Measurements from ENCODE around the gene MECP2.

The MECP2 gene

DNA sequence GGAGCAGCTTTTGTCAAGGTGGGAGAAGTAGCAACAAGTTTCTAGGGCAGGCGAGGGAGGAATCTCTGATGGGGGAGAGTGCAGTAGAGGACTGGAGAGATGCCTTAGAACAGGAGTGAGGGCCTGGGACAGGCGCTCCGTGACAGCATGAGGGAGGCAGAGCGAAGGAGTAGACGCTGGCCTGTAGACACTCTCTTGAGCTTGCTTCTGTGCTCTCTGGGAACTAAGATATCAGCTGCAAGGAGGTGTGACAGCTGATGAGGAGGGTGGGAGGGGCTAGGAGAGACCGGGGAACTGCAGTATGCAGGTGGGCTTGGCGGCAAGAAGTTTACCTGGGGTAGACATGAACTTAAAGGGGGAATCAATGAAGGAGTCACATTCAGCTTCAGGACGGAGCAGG lies 35.7 kb downstream of the MECP2 start:
- DNase-seq (ENCODE audit: low read depth), result no peak

DNA sequence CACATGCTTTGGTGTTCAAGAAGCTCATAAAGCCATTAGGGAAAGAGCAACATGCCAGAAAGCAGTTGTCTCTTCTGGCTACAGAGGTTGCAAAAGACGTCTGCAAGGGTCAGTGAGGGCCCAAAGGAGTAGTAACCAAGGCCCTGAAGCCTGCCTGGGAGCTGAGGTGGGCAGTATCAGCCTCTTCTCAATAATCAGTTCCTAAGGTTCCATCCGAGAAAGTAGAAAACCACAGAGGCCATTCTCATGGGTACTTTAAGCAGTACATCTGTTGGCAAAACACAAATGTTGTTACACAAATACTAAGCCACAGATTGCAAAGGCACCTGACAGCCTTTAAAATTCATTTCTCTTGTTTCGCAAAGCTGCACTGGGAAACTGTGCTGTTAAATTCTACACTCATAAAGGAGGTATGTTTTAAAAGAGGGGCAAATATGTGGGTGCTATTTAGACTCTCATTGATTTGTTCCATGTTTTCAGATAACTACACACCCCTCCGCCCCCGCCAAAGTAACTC lies 37.7 kb downstream of the MECP2 start:
- peak; percentile 54 for DNase-seq (ENCODE audit: low read depth)

DNA sequence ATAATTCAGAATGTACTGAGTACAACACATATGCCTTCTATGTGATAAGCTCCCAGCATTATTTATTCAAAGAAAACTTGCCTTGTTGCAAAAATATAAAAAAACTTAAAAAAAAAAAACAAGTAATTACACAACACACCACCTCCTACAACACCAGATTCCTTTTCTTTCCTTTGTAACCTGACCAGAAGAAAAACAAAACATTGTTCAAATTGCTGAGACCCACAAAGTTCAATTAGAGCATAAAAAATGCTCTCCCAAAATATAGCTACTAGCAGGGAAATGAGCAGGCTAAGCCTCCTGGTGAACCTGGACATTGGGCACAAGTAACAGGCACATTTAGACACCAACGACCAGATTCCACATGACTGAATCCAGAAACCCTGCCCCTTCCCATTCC lies 38.3 kb downstream of the MECP2 start:
- peak; percentile 32 for DNase-seq (ENCODE audit: low read depth)

DNA sequence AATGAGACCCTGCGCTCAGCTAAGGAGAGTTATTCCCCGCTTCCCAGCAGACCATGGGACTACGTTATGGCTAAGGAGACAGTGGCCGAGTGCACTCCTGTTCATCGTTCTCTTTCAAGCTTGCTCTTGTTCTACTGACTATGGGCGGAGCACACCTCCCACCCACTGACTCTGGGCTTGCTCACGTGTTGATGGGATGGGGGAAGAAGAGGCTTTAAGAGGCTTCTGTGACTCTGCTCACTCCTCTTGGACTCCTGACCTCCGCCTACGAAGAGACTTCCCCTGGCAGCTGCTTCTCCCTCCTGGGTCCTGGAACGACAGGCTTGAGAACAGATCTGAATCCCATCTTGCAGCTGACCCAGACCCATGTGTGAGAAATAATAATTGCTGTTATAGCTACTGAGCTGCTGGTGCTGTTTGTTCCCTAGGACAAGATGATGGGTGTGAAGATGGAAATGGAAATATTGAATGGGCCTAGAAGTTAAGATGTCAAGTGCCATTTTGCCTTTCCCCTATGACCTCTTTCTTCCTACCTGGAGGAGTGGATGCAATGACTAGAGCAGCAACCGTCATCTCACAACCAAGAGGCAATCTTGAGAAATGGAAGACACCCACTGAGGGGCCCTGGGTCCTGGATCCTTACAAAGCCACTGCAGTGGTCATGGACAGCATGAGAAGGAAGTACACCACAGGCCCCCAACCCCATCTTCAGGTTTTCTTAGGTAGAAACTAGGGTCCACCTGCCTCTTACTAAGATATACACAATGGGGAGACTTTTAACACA lies 39.1 kb downstream of the MECP2 start:
- no peak for DNase-seq (ENCODE audit: low read depth)

DNA sequence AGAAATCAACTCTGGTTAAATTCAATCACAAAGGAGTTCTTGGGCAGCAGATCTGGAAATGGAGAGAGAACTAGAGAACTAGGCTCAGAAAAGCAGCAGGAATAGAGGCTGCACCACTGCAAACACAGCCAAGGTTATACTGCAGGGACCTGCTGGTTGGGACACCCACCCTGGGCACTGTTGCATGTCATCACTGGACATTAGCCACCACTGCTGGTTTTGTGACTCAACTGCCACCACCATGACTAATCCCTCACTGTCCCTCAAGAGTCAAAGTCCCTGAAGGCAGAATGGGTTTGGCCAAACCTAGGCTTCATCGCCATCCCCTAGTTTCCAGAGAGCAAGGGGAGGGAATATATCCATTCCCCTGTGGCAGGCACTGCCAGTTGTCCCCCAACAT lies 39.7 kb downstream of the MECP2 start:
- no peak for DNase-seq (ENCODE audit: low read depth)

GRCh38 chrX:154056770-154057241 lies 40.7 kb downstream of the MECP2 start:
- peak; percentile 64 for DNase-seq (ENCODE audit: low read depth)

GRCh38 chrX:154051201-154051810 lies 46.2 kb downstream of the MECP2 start:
- peak; percentile 48 for DNase-seq (ENCODE audit: low read depth)

GRCh38 chrX:154050113-154050495 lies 47.4 kb downstream of the MECP2 start:
- no peak for DNase-seq (ENCODE audit: low read depth)

- DNase-seq (ENCODE audit: low read depth), result no peak
Measured at GRCh38 chrX:154049209-154050112, 48.1 kb downstream of the MECP2 start.

DNA sequence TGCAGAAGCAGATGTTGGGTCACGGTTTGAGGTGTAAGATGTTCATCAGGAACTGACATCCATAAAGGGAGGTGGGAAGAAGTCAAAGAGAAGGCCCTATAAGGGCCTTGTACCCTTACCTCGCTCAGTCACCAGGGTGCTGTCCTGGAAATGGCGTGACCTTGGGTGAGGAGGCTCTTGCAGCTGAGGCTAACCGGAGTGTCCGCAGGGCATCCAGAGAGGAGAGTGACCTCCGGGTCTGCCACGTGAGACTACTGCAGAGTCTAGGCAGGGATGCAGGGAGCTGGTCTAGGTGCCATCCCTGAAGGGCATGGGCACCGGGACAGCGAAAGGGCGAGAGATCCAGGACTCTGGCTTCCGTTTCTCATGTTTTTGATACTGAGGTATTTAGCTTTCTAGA lies 49.1 kb downstream of the MECP2 start:
- DNase-seq (ENCODE audit: low read depth), result no peak

GRCh38 chrX:154046940-154047610 lies 50.4 kb downstream of the MECP2 start:
- peak; percentile 48 for DNase-seq (ENCODE audit: low read depth)

- peak; percentile 83 for DNase-seq (ENCODE audit: low read depth)
Measured at GRCh38 chrX:154046031-154046781, 51.3 kb downstream of the MECP2 start.

DNA sequence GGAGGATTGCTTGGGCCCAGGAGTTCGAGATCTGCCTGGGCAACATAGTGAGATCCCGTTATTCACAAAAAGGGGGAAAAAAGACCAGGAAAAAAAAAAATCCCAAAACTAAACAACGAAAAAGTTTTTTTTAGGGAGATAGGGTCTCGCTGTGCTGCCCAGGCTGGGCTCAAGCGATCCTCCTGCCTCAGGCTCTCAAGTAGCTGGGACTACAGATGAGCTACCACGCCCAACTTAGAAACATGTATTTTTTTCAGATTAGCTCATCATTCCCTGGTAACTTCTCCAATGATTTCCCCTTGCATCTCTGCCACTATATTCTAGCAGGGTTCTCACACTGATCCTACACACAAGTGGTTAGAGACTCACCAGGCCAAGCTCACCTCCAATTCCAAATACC lies 53.4 kb downstream of the MECP2 start:
- DNase-seq (ENCODE audit: low read depth), result no peak

- peak; percentile 80 for DNase-seq (ENCODE audit: low read depth)
Measured at GRCh38 chrX:154043003-154043763, 54.3 kb downstream of the MECP2 start.

- DNase-seq (ENCODE audit: low read depth), result no peak
Measured at GRCh38 chrX:154040863-154041262, 56.7 kb downstream of the MECP2 start.

DNA sequence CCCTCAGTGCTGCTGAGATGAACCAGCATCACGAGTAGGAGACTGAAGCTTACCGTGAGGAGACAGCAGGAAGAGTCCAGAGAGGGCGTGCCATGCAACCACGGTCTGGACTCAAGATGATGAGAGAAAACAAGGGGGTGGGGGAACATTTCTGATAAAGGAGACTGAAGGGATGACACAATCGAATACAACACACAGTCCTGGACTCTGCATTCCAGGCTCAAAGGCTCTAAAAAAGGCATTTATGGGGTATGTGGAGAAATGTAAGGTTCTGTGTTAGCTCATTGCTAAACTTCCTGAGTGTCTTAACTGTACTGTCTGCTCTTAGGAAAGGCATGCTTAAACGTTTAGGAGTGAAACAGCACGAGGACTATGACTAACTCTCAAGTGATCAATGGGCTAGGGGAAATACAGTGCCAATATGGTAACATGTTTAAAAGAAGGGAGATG lies 57.2 kb downstream of the MECP2 start:
- peak; percentile 98 for DNase-seq (ENCODE audit: low read depth)

DNA sequence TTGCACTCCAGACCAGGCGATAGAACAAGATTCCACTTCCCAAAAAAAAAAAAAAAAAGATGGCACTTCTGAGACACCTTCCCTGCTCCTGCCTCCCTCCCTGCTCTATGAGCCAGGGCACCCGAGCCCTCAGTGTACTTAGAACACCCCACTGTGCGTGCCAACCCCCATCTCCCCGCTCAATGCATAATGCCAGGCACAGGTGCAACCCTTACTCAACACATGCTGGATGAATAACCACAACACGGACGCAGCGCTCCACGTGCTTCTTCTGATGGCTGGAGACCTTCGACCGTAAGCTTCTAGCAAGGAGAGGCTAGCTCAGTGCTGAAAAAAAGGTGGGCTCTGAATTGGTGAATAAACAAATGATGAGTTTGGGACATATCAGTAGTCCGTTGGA lies 57.9 kb downstream of the MECP2 start:
- DNase-seq (ENCODE audit: low read depth), result no peak

DNA sequence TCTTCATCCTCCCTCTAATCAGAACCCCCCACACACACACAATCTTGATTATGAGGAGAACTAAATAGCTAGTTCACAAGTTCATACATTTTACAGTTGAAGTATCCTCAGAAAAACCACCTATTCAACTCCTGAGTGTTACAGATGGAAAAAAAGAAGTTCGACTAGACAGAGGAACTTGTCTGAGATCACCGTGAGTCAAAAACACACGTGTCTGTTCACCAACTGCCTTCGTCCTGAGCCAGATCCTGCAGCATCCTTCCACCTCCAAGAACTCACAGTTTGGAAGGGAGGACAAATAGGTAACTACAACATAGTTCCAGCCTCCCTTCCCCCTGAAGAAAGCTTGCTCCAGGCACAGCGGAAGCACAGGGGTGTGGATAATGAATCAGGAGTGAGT lies 58.9 kb downstream of the MECP2 start:
- DNase-seq (ENCODE audit: low read depth), result peak; percentile 27

DNA sequence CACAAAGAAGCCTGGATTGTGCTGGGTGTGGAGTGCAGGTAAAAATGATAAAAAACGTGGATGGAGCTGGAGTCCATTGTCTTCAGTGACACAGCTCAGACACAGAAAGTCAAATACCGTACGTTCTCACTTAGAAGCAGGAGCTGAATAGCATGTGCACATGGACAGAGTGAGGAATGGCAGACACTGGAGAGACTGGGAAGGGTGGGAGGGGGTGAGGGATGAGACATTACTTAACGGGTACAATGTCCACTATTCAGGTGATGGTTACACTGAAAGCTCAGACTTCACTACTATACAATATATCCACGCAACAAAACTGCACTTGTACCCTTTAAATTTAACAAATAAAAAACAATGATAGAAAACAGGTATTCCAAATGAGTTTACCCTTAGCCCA lies 59.8 kb downstream of the MECP2 start:
- no peak for DNase-seq (ENCODE audit: low read depth)

GRCh38 chrX:154036513-154036912 lies 61.0 kb downstream of the MECP2 start:
- no peak for DNase-seq (ENCODE audit: low read depth)
